M059J (cell line): ENCODE data around the gene CD68. TPM values are rescaled to one million over a fixed set of nuclear protein-coding genes. Genes with fewer than 3 reads are reported as not detected.
A peak's percentile ranks its signal among the peaks of the same experiment; 100 is the strongest.
"Not testable (repeated sequence)": the region's sequence is repeated elsewhere in the genome, so short reads cannot be mapped to it uniquely, and the experiment has no call there.

Experiments
- DNase-seq: peaks from one replicate; pipeline ENCODE4 v3.0.0-alpha.2; 2012; ENCODE audit warnings: low read depth
- total RNA-seq: library from RNA; depleted of rRNA; stranded (reverse); fragments of >200 nt; shearing (Covaris generic); gene quantifications from 2 replicates; pipeline ENCODE4 v1.2.3, GENCODE V29; 2014

CD68 gene
- total RNA-seq, 1 experiment from 2014 or later = 120 TPM

DNA sequence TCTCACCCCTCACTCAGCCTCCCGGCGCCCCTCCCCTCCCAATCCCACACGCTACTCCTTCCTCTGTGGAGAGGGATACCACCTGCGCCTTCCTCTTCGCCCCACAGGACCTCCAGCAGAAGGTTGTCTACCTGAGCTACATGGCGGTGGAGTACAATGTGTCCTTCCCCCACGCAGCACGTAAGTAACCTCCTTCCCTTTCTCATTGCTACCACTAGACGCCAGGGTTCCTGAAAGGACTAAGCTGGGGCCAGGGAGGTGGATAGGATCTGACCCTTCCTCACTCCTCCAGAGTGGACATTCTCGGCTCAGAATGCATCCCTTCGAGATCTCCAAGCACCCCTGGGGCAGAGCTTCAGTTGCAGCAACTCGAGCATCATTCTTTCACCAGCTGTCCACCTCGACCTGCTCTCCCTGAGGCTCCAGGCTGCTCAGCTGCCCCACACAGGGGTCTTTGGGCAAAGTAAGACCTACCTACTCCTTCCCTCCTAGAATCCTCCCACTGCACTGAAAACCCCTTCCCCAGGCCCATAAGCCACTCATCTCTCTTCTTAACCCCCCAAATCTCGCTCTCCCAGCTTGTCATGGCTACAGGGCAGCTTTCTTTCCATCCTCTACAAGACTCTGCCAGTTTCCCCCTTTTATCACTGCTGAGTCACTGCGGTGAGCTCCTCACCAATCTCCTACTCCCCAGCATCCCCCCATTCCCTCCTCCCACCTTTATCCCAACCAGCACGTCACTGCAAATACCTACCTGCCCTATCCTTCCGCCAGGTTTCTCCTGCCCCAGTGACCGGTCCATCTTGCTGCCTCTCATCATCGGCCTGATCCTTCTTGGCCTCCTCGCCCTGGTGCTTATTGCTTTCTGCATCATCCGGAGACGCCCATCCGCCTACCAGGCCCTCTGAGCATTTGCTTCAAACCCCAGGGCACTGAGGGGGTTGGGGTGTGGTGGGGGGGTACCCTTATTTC lies 1.5 kb downstream of the CD68 start:
- DNase-seq = no peak

DNA sequence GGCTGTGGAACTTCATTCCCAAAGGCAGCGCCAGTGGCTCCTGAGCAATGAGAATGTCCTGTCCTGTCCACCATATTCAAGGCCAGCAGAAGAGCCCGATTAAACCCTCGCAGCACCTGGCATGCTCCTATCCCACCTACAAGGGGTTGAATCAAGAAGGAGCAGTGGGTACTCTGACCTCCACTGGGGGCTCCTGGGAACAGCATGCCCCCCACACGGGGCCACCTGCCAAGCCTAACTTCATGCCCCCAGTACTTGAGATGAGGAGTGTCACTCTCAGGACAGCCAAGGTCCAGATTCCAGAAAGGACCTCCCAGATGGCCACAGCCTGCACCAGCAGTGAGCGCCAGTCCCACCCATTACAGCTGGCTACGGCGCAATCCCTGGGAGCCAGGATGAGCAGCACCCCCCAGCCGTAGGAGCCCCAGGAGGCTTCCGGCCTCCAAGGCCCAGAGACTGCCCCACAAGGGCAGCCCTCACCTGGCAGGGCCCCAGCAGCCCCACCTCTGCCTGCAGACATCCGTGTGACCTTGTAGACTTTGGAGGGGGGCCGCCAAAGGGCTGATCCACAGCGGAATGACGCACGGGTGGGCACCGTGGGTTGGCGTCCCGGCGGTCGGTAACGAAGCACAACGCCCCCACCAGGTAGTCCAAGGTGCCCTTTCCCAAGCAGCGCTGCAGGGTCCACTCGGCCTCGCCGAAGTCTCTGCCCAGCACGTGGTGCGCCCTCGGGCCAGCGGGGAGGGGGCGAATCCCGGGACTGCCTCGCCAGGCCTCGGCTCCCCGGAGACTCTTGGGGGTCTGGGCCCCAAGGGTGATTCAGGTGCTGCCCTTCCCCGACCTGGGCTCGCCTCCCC lies 3.2 kb downstream of the CD68 start:
- DNase-seq = no peak

GRCh38 chr17:7583253-7584109 lies 4.0 kb downstream of the CD68 start, which contains the start of gene MPDU1:
MPDU1 (plus strand) TSS chr17:7583852; CDS start chr17:7583863, 11 bp downstream.
- DNase-seq = peak; percentile 90

- no peak for DNase-seq
Measured at GRCh38 chr17:7586673-7587419, 7.4 kb downstream of the CD68 start.

- peak; percentile 91 for DNase-seq
Measured at GRCh38 chr17:7587420-7588151, 8.1 kb downstream of the CD68 start.

- no peak for DNase-seq
Measured at GRCh38 chr17:7588553-7589203, 9.2 kb downstream of the CD68 start.

- DNase-seq = no peak
Measured at GRCh38 chr17:7589204-7589868, 9.9 kb downstream of the CD68 start.

GRCh38 chr17:7589891-7590691 lies 10.7 kb downstream of the CD68 start, which contains the start of gene SOX15:
SOX15 (minus strand) TSS chr17:7590094; CDS start chr17:7589676, 418 bp downstream.
- peak; percentile 77 for DNase-seq

DNA sequence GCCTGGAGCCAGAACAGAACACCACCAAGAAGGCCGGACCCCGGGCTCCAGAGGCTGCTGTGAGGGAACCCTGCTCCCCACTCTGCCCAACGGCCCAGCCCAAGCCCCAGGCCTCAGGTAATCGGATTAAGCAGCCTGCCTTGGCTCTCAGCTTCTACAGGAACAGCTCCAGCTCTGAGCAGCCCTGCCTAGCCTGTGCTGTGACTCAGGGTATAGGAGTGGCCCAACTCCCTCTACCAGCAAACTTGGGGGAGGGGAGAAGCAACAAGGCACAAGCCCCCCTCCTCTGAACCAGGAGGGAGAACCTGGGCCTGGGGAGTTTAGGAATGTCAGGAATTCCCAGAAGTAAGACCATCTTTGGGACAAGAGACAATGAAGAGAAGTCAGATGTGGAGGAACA lies 11.3 kb downstream of the CD68 start:
- peak; percentile 72 for DNase-seq

GRCh38 chr17:7591596-7591995 lies 12.2 kb downstream of the CD68 start:
- no peak for DNase-seq

DNA sequence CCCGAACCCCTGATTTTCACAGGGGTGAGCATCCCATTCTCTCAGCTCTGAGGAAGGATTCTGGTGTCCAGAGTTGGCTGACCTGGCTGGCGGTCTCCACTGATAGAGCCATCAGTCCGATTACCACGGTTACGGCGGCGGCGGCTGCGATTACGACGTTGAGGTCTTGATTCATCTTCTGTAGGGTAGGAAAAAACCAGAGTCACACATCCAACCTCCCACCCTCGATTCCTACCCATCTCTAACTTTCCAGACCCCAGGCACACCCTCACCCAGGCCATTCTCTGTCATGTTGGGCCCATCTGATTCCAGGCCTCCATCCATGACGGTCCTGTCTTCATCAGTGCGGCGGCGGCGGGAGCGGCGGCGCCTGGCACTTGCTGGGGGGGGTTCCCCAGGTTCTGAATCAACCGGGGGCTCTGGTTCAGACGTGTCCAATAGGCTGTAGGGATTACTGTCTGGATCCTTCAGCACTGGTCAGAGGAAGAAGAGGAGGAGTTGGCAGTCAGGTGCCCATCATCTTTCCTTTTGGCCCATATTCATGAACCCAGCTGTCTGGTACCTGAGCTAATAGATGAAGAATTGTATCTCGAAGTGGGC lies 13.1 kb downstream of the CD68 start:
- no peak for DNase-seq

DNA sequence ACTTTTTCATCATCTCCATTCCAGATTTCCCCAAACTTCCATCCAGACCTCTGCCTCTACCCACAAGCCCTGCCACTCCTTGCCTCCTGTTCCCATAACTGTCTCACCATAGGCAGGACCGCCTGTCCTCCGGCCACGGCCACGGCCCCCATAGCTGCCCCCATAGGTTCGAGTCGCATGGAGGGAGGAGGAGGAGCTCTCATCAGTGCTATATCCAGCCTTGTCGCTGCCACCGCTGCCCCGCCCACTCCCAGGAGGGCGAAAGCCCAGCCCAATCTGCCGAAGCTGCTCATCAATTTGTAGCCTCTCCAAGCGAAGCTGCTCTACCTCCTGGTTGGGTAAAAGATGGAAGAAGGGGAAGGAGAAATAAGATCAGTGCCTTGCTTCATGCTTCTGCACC lies 13.9 kb downstream of the CD68 start:
- DNase-seq = no peak

GRCh38 chr17:7597561-7597960 lies 18.1 kb downstream of the CD68 start:
- DNase-seq = not testable (repeated sequence)

DNA sequence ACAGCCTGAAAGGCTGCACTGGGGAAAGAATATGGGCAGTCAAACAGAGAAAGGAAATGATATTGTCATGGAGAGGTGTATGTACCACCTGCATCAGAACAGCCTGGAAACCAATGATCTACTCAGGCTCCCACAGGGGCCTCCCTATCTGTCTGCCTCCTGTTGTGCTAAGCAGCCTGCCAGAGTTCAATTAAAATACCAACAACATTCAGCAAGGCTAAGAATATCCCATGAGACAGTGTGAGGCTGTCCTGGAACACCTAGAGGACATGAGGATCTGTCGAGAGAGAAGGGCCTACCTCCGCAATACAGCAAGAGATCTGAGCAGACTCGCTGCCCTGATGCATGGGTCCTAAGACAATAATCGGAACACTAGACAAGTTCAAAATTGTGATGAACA lies 26.8 kb downstream of the CD68 start:
- no peak for DNase-seq

DNA sequence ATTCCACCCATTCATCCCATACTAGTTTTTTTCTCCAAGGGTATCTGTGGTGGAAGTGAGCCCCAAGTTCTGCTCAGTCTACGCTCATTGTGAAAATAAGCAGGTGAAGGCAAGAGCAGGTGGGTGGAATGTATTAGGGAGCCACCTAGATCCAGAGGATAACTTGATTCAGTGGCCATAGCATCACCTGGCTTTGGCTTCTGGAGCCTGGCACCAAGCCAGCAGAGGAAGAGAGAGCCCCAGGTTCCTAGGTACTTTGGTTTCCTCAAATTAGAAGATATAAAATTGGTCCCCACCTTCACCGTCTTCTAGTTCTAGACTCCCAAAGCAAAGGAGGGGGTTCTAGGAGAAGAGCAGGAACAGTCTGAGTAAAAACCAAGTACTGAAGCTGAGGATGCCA lies 31.2 kb downstream of the CD68 start:
- DNase-seq = no peak

- no peak for DNase-seq
Measured at GRCh38 chr17:7611635-7612293, 32.3 kb downstream of the CD68 start.

DNA sequence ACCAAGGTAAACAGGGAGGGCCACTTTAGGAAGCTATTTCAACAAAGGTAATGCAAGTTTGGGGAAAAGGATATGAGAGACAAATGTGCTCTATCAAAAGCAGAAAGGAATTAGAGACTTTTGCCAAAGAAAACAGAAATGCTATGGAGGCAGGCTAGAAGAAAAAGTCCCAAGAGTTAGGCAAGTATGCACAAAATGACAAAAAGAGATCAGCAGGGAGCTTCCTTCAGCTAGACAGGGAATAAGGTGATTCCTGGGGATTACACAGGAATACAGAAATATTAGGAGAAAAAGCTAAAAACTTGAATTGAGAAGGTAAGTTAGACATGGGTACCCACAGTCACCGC lies 32.8 kb downstream of the CD68 start:
- DNase-seq = no peak
